HG03064 (cell line): ENCODE measurements around the gene PPP2R5D.
A peak's percentile ranks its signal among the peaks of the same experiment; 100 is the strongest.
"Not testable (repeated sequence)": the region's sequence is repeated elsewhere in the genome, so short reads cannot be mapped to it uniquely, and the experiment has no call there.

ENCODE experiments used
- ATAC-seq: cut with Tn5 transposase; IDR thresholded peaks from one replicate; pipeline ENCODE4 v1.9.1; 2021; ENCODE audit warnings: low read depth; ENCODE audit not compliant: unreplicated experiment

The PPP2R5D gene

GRCh38 chr6:42988486-42989020 is 4.2 kb downstream of the PPP2R5D start:
- no peak for ATAC-seq

GRCh38 chr6:42989923-42990322 is 5.6 kb downstream of the PPP2R5D start:
- ATAC-seq, result no peak

GRCh38 chr6:42993445-42993844 is 9.1 kb downstream of the PPP2R5D start:
- no peak for ATAC-seq

- no peak for ATAC-seq
These were observed 12.1 kb downstream of the PPP2R5D start for GRCh38 chr6:42996513-42996912.

GRCh38 chr6:42998205-42998604 is 13.8 kb downstream of the PPP2R5D start:
- not testable (repeated sequence) for ATAC-seq

- no peak for ATAC-seq
These were observed 17.5 kb downstream of the PPP2R5D start for GRCh38 chr6:43001843-43002242.

- ATAC-seq, result no peak
These were observed 21.5 kb downstream of the PPP2R5D start for GRCh38 chr6:43005844-43006243.

GRCh38 chr6:43006251-43006650 is 21.9 kb downstream of the PPP2R5D start:
- no peak for ATAC-seq

- ATAC-seq, result no peak
These were observed 22.8 kb downstream of the PPP2R5D start for GRCh38 chr6:43007126-43007525.

GRCh38 chr6:43009124-43009523 is 24.8 kb downstream of the PPP2R5D start:
- ATAC-seq, result no peak

- ATAC-seq, result no peak
These were observed 26.8 kb downstream of the PPP2R5D start for GRCh38 chr6:43011207-43011606.

GRCh38 chr6:43012364-43012763 is 28.0 kb downstream of the PPP2R5D start:
- no peak for ATAC-seq

- no peak for ATAC-seq
These were observed 28.9 kb downstream of the PPP2R5D start for GRCh38 chr6:43013097-43013842.

GRCh38 chr6:43013843-43014433 is 29.6 kb downstream of the PPP2R5D start, which contains the start of the genes KLHDC3 and MEA1:
KLHDC3 (plus strand) TSS chr6:43014249; CDS start chr6:43017193, 2,944 bp downstream.
MEA1 (minus strand) TSS chr6:43013946; CDS start chr6:43013813, 133 bp downstream.
- ATAC-seq, result peak; percentile 89

GRCh38 chr6:43014434-43014909 is 30.1 kb downstream of the PPP2R5D start:
- ATAC-seq, result no peak

GRCh38 chr6:43016176-43016942 is 32.0 kb downstream of the PPP2R5D start:
- no peak for ATAC-seq

- ATAC-seq, result no peak
These were observed 32.6 kb downstream of the PPP2R5D start for GRCh38 chr6:43016943-43017334.

- ATAC-seq, result no peak
These were observed 34.8 kb downstream of the PPP2R5D start for GRCh38 chr6:43019152-43019551.

- ATAC-seq, result no peak
These were observed 35.8 kb downstream of the PPP2R5D start for GRCh38 chr6:43020052-43020705.

GRCh38 chr6:43020847-43021246 is 36.5 kb downstream of the PPP2R5D start:
- no peak for ATAC-seq
